Activated CD4-positive, alpha-beta T cell treated with anti-CD3 and anti-CD28 coated beads, Interleukin-2, Interleukin-4, amounts not matched to agents 100 ng/mL and 50 ng/mL, durations not matched to agents 16 hours and 8 hours (primary cell): ENCODE data around the gene GPR26.

ENCODE experiments used
- DNase-seq: peaks from one replicate; pipeline ENCODE4 v3.0.0-alpha.2; 2020; ENCODE audit warnings: low spot score

The GPR26 gene, protein sequence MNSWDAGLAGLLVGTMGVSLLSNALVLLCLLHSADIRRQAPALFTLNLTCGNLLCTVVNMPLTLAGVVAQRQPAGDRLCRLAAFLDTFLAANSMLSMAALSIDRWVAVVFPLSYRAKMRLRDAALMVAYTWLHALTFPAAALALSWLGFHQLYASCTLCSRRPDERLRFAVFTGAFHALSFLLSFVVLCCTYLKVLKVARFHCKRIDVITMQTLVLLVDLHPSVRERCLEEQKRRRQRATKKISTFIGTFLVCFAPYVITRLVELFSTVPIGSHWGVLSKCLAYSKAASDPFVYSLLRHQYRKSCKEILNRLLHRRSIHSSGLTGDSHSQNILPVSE

DNA sequence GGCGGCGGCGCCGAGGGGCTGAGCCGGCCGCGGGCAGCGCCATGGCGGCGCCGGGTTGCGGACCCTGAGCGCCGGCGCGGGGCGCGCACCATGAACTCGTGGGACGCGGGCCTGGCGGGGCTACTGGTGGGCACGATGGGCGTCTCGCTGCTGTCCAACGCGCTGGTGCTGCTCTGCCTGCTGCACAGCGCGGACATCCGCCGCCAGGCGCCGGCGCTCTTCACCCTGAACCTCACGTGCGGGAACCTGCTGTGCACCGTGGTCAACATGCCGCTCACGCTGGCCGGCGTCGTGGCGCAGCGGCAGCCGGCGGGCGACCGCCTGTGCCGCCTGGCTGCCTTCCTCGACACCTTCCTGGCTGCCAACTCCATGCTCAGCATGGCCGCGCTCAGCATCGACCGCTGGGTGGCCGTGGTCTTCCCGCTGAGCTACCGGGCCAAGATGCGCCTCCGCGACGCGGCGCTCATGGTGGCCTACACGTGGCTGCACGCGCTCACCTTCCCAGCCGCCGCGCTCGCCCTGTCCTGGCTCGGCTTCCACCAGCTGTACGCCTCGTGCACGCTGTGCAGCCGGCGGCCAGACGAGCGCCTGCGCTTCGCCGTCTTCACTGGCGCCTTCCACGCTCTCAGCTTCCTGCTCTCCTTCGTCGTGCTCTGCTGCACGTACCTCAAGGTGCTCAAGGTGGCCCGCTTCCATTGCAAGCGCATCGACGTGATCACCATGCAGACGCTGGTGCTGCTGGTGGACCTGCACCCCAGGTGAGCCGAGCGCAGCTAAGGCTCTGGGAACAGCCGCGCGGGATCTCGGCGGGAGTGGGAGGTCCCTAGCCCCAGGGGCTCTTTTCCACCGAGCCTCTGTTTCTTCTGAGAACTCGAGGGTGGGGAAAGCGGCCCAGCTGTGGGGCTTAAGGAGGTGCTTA lies at the start of gene GPR26:
Gene GPR26, plus strand, starts transcription at position 38 of the 919 bp plus-strand sequence. Its CDS starts 53 bp downstream, at position 91.
- no peak for DNase-seq

- no peak for DNase-seq
Measured at GRCh38 chr10:123618224-123618623, 47.9 kb upstream of the GPR26 start.

- no peak for DNase-seq
Measured at GRCh38 chr10:123619067-123619855, 46.9 kb upstream of the GPR26 start.

GRCh38 chr10:123620621-123621020 lies 45.5 kb upstream of the GPR26 start:
- DNase-seq = no peak

GRCh38 chr10:123621492-123621891 lies 44.7 kb upstream of the GPR26 start:
- no peak for DNase-seq

GRCh38 chr10:123621916-123622315 lies 44.2 kb upstream of the GPR26 start:
- DNase-seq = no peak

- DNase-seq = no peak
Measured at GRCh38 chr10:123622381-123622780, 43.8 kb upstream of the GPR26 start.

DNA sequence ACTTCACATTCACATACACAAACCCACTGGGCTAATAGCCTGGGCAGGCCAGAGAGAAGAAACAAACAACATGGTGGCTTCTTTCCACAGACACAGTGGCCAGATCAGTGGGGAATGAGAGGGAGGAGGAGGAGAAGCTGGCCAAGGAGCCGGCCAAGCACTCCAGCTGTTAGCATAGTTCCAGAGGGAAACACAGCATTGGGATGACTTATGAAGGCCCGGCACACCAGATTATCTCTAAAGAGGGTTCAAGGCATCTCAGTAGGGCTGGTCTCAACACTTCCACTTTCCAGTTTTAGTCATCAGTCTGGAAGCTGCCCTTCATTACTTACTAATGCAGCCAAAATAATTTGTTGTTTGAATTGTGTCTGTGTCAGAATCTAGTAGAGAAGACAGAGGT lies 42.1 kb upstream of the GPR26 start:
- DNase-seq = no peak

GRCh38 chr10:123633106-123633505 lies 33.0 kb upstream of the GPR26 start:
- DNase-seq = no peak

GRCh38 chr10:123633636-123634035 lies 32.5 kb upstream of the GPR26 start:
- DNase-seq = no peak

DNA sequence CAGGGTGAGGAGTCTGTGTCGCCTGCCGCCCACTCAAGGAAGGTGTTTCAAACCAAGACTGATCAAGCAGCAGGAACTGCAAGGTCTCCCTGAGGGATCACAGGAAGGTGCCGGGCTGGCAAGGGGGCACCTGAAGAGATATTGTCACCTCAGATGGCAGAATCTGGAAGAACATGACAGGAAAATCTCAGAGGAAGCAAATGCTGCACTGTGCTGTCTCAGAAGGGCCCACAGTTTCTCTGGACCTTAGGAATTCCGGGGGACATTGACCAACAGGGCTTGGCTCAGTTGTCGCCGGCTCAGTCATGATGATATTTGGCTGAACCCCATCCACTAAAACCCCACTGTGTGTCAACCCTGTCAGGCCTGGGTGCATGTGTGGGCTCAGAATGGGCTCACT lies 31.9 kb upstream of the GPR26 start:
- DNase-seq = no peak

DNA sequence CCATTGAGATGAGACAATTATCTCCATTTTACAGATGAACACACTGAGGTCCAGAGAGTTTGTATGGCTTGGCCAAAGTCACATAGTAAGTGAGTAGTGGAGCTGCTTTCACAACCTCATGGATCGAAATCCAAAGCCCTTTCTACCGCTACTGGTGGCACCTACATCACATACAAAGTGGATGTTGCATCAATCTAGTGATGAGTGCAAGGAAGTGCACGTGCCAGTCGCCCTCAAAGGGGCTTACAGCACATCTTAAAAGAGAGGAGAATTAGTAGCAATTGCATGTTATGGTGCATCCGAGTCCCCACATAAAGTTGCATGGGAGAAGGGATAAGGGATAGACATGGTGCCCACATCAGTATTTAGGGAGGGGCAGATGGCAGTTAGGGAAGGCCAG lies 31.0 kb upstream of the GPR26 start:
- DNase-seq = no peak

GRCh38 chr10:123635745-123636144 lies 30.4 kb upstream of the GPR26 start:
- DNase-seq = no peak

DNA sequence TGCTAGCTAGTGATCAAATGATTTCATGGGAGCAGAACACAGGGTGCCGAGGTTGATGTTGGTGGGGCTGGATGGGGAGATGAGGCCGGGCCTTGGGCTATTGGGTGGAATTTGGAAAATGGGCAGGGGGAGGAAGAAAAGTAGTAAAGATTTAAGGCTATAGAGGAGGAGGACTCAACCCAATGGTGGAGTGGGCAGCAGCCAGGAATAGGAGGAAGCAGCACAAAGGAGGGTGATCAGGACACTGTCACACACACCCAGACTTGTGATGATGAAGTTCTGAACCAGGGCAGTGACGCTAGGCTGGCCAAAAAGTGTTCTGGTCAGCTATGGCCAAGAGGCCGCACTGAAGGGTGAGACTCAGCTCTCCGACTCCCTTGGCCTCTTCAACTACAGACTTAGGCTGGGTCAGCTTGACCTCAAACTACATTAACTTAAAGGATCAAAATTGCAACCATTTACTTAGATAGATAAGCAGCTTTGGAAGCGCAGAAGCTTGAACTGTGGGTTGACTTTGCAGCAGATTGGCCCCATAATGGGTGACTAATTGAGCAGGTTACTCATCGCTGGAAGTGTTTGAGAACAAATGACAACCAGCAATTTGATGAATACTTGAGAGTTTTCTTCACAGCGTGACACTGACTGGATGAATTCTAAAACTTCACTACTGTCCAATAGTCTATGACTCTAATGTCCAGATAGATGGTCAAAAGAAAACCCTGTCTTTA lies 29.4 kb upstream of the GPR26 start:
- DNase-seq = no peak

GRCh38 chr10:123637326-123637880 lies 28.8 kb upstream of the GPR26 start:
- DNase-seq = no peak

DNA sequence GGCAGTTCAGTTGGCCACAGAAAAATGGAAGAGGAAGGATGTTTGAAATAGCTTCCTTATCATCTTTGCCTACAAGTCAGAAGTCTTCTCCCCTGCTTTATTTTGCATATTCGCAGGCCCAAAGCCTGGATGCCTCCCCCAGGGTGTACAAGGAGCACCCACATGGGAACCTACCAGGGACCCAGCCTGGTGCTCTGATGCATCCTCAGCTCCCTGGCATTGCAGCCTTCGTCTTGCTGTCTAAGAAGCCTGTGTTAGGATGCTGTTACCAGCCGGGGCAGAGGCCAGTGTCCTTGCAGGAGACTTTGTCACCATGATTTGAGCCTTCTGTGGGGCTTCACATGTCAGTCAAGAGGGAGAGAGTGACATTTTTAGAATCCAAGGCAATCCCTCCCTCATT lies 27.0 kb upstream of the GPR26 start:
- DNase-seq = no peak

DNA sequence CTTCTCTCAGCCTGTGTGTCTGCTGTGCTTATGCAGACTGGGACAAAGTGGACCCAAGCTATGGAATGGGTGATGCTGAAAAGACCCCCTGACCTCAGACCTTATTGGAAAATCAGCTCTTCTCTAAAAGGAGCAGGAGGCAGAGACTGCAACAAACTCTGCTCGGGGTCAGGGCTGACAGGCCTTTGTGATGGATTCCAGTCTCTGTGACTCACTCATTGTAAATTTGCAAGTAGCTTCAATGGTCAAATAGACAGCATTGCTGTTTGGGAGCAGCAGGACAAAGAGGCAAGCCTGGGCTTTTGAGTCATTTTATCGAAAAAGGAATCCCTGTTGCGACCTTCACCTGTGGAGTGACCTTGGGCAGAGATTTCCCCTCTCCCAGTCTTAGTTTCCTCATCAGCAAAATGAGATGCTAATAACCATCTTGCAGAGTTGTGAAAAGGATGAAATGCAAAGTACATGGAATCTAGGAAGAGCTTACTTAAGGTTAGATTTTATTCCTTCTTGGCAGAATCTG lies 26.1 kb upstream of the GPR26 start:
- no peak for DNase-seq

DNA sequence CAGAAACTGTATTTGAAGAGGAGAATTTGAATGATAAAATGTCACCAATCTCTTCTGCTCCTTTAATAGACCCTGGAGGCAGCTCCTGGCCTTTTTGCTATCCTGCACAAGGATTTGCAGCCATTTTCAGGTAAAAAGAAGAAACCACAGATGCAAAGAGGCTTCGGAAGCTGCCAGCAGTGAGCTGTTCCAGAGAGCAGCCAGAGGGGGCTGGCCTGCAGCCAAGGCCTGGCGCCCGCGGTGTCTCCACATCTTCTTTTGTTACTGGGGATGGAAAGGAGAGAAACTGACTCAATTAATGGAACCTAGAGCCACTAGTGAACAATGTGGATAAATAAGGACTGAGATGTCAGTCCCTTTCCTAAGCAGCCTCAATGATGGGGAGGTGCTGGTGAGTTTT lies 23.9 kb upstream of the GPR26 start:
- no peak for DNase-seq

DNA sequence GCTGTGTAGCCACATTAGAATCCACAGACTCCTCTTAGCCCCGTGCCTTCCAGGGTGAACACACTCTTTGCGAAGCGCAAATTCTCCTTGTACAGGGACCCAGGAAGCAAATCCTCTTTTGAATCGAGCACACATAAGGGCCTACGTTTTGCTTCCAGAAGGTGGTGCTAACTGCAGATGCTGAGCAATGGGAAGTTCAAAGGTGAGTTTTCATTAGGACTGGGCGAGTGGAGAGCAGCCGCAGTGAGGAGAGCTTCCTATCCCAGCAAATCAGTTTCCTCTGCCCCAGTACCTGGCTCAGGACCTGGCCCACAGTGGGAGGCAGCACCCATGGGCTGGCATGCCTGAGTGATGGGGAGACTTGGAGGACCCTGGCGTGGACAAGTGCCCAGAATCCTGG lies 23.5 kb upstream of the GPR26 start:
- DNase-seq = no peak

- DNase-seq = no peak
Measured at GRCh38 chr10:123643315-123643714, 22.8 kb upstream of the GPR26 start.

DNA sequence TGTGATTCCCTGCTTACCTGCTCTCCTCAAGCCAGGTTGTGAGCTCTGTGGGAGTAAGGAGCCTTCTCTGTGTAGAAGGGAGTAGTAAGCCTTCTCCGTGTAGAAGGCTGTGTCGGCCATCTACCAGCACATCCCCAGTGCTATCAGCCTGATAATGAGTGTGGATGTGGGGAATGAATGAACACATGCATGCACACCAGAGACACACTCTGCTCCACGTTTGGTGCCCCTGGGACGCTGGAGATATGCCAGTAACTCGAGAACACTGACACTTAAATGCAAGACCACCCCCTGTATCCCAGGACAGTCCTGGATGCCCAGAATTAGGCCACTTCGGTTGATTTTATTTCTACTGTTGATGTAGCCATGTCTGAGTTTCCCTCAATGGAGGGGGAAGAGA lies 21.1 kb upstream of the GPR26 start:
- no peak for DNase-seq
